H9 (cell line): Measurements from ENCODE around the gene FRMD4B. TPM values are rescaled to one million over a fixed set of nuclear protein-coding genes. Genes with fewer than 3 reads are reported as not detected.

Experiments used
- DNase-seq: peaks from one replicate; pipeline ENCODE4 v3.0.0-alpha.2; 2017
- H2AFZ ChIP-seq: one replicate; pipeline ENCODE4 v1.6.1; 2013; ENCODE audit warnings: mild to moderate bottlenecking, low read length, control low read depth, moderate library complexity
- H2AK5ac ChIP-seq: 2 replicates; pipeline ENCODE4 v1.6.1; 2013; ENCODE audit warnings: low read length, control low read depth, mixed read lengths; ENCODE audit not compliant: insufficient read length
- H2BK120ac ChIP-seq: one replicate; pipeline ENCODE4 v1.6.1; 2013; ENCODE audit warnings: low read depth, mild to moderate bottlenecking, low read length, control low read depth, inconsistent platforms; ENCODE audit not compliant: poor library complexity, severe bottlenecking
- H2BK12ac ChIP-seq: 2 replicates; pipeline ENCODE4 v1.6.1; 2013; ENCODE audit warnings: low read length, control low read depth, mixed read lengths, low read depth; ENCODE audit not compliant: insufficient read length
- H2BK15ac ChIP-seq: 2 replicates; pipeline ENCODE4 v1.6.1; 2013; ENCODE audit warnings: low read depth, low read length, control low read depth
- H2BK20ac ChIP-seq: one replicate; pipeline ENCODE4 v1.6.1; 2013; ENCODE audit warnings: low read depth, mild to moderate bottlenecking, low read length, control low read depth, inconsistent platforms; ENCODE audit not compliant: poor library complexity, severe bottlenecking
- H2BK5ac ChIP-seq: 2 replicates; pipeline ENCODE4 v1.6.1; 2013; ENCODE audit warnings: low read length, control low read depth, mixed read lengths; ENCODE audit not compliant: insufficient read length
- H3K14ac ChIP-seq: 2 replicates; pipeline ENCODE4 v1.6.1; 2013; ENCODE audit warnings: low read length, control low read depth; ENCODE audit not compliant: insufficient read depth
- H3K18ac ChIP-seq: 2 replicates; pipeline ENCODE4 v1.6.1; 2013; ENCODE audit warnings: low read depth, mild to moderate bottlenecking, mixed read lengths, low read length, control low read depth; ENCODE audit not compliant: insufficient read length
- H3K23ac ChIP-seq: 2 replicates; pipeline ENCODE4 v1.6.1; 2013; ENCODE audit warnings: low read length, control low read depth, mixed read lengths, low read depth; ENCODE audit not compliant: insufficient read length
- H3K23me2 ChIP-seq: 2 replicates; pipeline ENCODE4 v1.6.1; 2013; ENCODE audit warnings: low read depth, mild to moderate bottlenecking, mixed read lengths, low read length, control low read depth; ENCODE audit not compliant: insufficient read length, poor library complexity, severe bottlenecking
- H3K27ac ChIP-seq: 2 replicates; pipeline ENCODE4 v1.5.1; 2013; ENCODE audit warnings: low read length, control low read depth, mixed read lengths, low read depth; ENCODE audit not compliant: insufficient read length
- H3K27me3 ChIP-seq: 2 replicates; pipeline ENCODE4 v1.6.1; 2013; ENCODE audit warnings: low read length, control low read depth, inconsistent platforms; ENCODE audit not compliant: insufficient read depth
- H3K4ac ChIP-seq: 2 replicates; pipeline ENCODE4 v1.6.1; 2013; ENCODE audit warnings: low read depth, mild to moderate bottlenecking, control low read depth, inconsistent platforms, low read length, moderate library complexity
- H3K4me1 ChIP-seq: 2 replicates; pipeline ENCODE4 v1.6.1; 2013; ENCODE audit warnings: low read length, control low read depth, inconsistent platforms; ENCODE audit not compliant: insufficient read depth
- H3K4me2 ChIP-seq: 2 replicates; pipeline ENCODE4 v1.6.1; 2013; ENCODE audit warnings: low read length, control low read depth, mixed read lengths; ENCODE audit not compliant: insufficient read length, insufficient read depth
- H3K56ac ChIP-seq: 2 replicates; pipeline ENCODE4 v1.6.1; 2013; ENCODE audit warnings: low read depth, mild to moderate bottlenecking, mixed read lengths, low read length, control low read depth; ENCODE audit not compliant: insufficient read length
- H3K79me1 ChIP-seq: 2 replicates; pipeline ENCODE4 v1.6.1; 2013; ENCODE audit warnings: low read depth, mild to moderate bottlenecking, moderate library complexity, low read length, control low read depth, inconsistent platforms; ENCODE audit not compliant: insufficient read depth, poor library complexity, severe bottlenecking
- H3K79me2 ChIP-seq: 2 replicates; pipeline ENCODE4 v1.6.1; 2013; ENCODE audit warnings: low read length, control low read depth, inconsistent platforms; ENCODE audit not compliant: insufficient read depth
- H3K9ac ChIP-seq: 2 replicates; pipeline ENCODE4 v1.6.1; 2013; ENCODE audit warnings: low read length, control low read depth, mixed read lengths; ENCODE audit not compliant: insufficient read length; ENCODE audit errors: extremely low read depth
- H3K9me3 ChIP-seq: one replicate; pipeline ENCODE4 v1.6.1; 2013; ENCODE audit warnings: low read depth, low read length, inconsistent platforms; ENCODE audit not compliant: control insufficient read depth
- H3T11ph ChIP-seq: one replicate; pipeline ENCODE4 v1.6.1; 2013; ENCODE audit warnings: mild to moderate bottlenecking, low read length, control low read depth, inconsistent platforms
- H4K20me1 ChIP-seq: one replicate; pipeline ENCODE4 v1.6.1; 2013; ENCODE audit not compliant: control insufficient read depth, insufficient read length, insufficient read depth
- H4K5ac ChIP-seq: 2 replicates; pipeline ENCODE4 v1.6.1; 2013; ENCODE audit warnings: low read depth, mild to moderate bottlenecking, mixed read lengths, low read length, control low read depth; ENCODE audit not compliant: insufficient read length
- H4K8ac ChIP-seq: replicated peaks from 2 replicates; pipeline ENCODE4 v1.6.1; 2013; ENCODE audit warnings: low read length, control low read depth, mixed read lengths, low read depth; ENCODE audit not compliant: insufficient read length
- H4K91ac ChIP-seq: 2 replicates; pipeline ENCODE4 v1.6.1; 2013; ENCODE audit warnings: low read depth, mild to moderate bottlenecking, moderate library complexity, mixed read lengths, low read length, control low read depth; ENCODE audit not compliant: insufficient read length
- H3K27ac Mint-ChIP-seq, 3 experiments: 2 replicates in 2 of 3; 3 replicates in 1 of 3; pipeline ENCODE4 v1.8.0; 2020 to 2021; ENCODE audit warnings: mixed read lengths in 3 of 3, mild to moderate bottlenecking in 1 of 3, moderate library complexity in 1 of 3
- H3K27me3 Mint-ChIP-seq: 2 replicates; pipeline ENCODE4 v1.8.0; 2021; ENCODE audit warnings: low read depth, mild to moderate bottlenecking, moderate library complexity, mixed read lengths
- H3K36me3 Mint-ChIP-seq, 3 experiments: 2 replicates in 2 of 3; 3 replicates in 1 of 3; pipeline ENCODE4 v1.8.0; 2020 to 2021; ENCODE audit warnings: low read depth in 3 of 3, mixed read lengths in 3 of 3; ENCODE audit not compliant: insufficient read depth in 1 of 3
- H3K4me1 Mint-ChIP-seq, 2 experiments: 2 replicates each; pipeline ENCODE4 v1.8.0; 2020; ENCODE audit warnings: mixed read lengths in 2 of 2
- H3K4me3 Mint-ChIP-seq, 2 experiments: 2 replicates in 1 of 2; 3 replicates in 1 of 2; pipeline ENCODE4 v1.8.0; 2020 to 2021; ENCODE audit warnings: mild to moderate bottlenecking in 2 of 2, mixed read lengths in 2 of 2, moderate library complexity in 1 of 2
- H3K9me3 Mint-ChIP-seq, 2 experiments: 2 replicates in 1 of 2; 3 replicates in 1 of 2; pipeline ENCODE4 v1.8.0; 2020; ENCODE audit warnings: mild to moderate bottlenecking in 2 of 2, mixed read lengths in 2 of 2, moderate library complexity in 1 of 2
- CTCF ChIP-seq: fragments of 200-600 bp; sonication (generic); conservative IDR thresholded peaks from 3 replicates; pipeline ENCODE4 v1.8.0; 2021; ENCODE audit warnings: antibody characterized with exemption, mild to moderate bottlenecking
- WGBS: extraction: QIAGEN DNeasy Blood & Tissue Kit; methylation state at CpG from one replicate; pipeline ENCODE4 v1.1.7; 2013; ENCODE audit warnings: missing lambda C conversion rate, low lambda C conversion rate, mixed read lengths; ENCODE audit not compliant: insufficient read length; ENCODE audit errors: extremely low coverage; 5-methylcytosine and 5-hydroxymethylcytosine counted together
- total RNA-seq: library from RNA; stranded (reverse); gene quantifications from 2 replicates; pipeline ENCODE4 v1.2.1, GENCODE V29; 2021

Gene FRMD4B
- total RNA-seq, 1 experiment from 2014 or later: 3.4 TPM

GRCh38 chr3:69174445-69174844 is 211.4 kb downstream of the FRMD4B start:
- Histone ChIP-seq H2BK15ac (no peak overlapping the region), H3K4ac (no peak overlapping the region), H4K8ac (no peak overlapping the region), H3K23ac (no peak overlapping the region), H4K20me1 (no peaks in the 10 kb centered on the region), H2BK5ac (no peak overlapping the region), H3K79me1 (no peaks in the 10 kb centered on the region), H3K14ac (no peak overlapping the region), H3T11ph (no peak overlapping the region), H3K4me2 (no peak overlapping the region), H2BK20ac (no peak overlapping the region), H4K91ac (no peak overlapping the region), H4K5ac (no peak overlapping the region), H3K27me3 (no peaks in the 10 kb centered on the region), H2BK12ac (no peak overlapping the region), H3K79me2 (no peaks in the 10 kb centered on the region), H2BK120ac (no peak overlapping the region), H2AK5ac (no peak overlapping the region), H3K4me1 (no peaks in the 10 kb centered on the region), H3K9ac (no peak overlapping the region), H2AFZ (no peak overlapping the region), H3K9me3 (no peaks in the 10 kb centered on the region), H3K27ac (no peak overlapping the region), H3K56ac (no peak overlapping the region), H3K18ac (no peak overlapping the region), H3K23me2 (no peaks in the 10 kb centered on the region)
- Mint-ChIP-seq H3K9me3 (no peaks in the 10 kb centered on the region; a peak in 1 of 5 replicates), H3K27ac (no peak overlapping the region), H3K36me3 (peaks cover 0 to 4% (median 0%) of the 10 kb centered on the region in 3 experiments; a peak in 3 of 7 replicates), H3K4me1 (peaks cover 5% of the 10 kb centered on the region in 2 experiments; a peak in 1 of 4 replicates), H3K4me3 (no peak overlapping the region), H3K27me3 (no peaks in the 10 kb centered on the region)
- TF ChIP-seq CTCF: no peak
- no CpG with 5 or more reads among the region's 2 CpGs for WGBS
- DNase-seq: no peak
